GM12801 (cell line): ENCODE measurements around the gene TEKT5.

Source experiments
- CTCF ChIP-seq: IDR thresholded peaks from one replicate; pipeline ENCODE4 v1.5.1; 2011; ENCODE audit warnings: control low read depth; ENCODE audit not compliant: insufficient read length; ENCODE audit errors: extremely low read depth

TEKT5 gene

GRCh38 chr16:10638101-10638500 lies 56.6 kb downstream of the TEKT5 start:
- TF ChIP-seq CTCF: no peak

- TF ChIP-seq CTCF: no peak
These were observed 57.2 kb downstream of the TEKT5 start for GRCh38 chr16:10637337-10638037.

- no peak for TF ChIP-seq CTCF
These were observed 59.2 kb downstream of the TEKT5 start for GRCh38 chr16:10635365-10636021.

GRCh38 chr16:10631886-10632285 lies 62.8 kb downstream of the TEKT5 start:
- no peak for TF ChIP-seq CTCF

DNA sequence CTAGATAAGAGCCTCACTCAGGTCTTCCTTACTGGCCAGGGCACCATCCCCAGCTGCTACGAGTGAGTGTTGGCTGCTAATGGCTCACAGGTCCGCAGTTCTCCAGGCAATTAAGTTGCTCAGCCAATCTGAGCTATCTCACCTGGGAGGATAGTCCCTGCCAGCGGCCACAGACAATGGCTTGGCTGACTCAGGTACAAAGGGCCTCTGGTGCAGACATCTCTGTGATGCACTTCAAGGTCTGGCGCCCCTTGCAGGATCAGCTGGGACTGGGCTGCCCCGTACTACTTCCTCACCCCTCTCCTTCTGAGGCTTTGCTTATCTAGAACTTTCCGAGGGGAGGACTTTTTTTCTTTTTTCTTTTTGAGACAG lies 65.2 kb downstream of the TEKT5 start:
- TF ChIP-seq CTCF: no peak

GRCh38 chr16:10625595-10626357 lies 69.0 kb downstream of the TEKT5 start:
- no peak for TF ChIP-seq CTCF

DNA sequence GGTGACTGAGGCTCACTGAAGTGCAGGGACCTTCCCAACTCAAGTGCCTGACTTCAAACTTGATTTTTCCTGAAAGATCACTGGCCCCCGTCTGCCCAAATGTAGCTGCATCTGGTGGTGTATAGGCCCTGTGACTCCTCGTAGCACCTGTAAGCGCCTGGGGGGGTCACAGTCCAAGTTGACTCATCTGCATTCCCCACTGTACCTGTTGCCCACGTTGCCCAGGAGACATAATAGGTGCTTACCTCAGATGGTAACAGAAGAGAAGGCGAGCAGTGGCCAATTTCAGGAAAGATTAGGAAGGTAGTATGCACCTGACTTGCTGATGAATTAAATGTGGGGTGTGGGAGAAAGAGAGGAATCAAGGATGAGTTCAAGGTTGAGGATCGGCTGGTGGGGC lies 70.2 kb downstream of the TEKT5 start:
- no peak for TF ChIP-seq CTCF
